ENCODE results near the gene SLIT3.

DNA sequence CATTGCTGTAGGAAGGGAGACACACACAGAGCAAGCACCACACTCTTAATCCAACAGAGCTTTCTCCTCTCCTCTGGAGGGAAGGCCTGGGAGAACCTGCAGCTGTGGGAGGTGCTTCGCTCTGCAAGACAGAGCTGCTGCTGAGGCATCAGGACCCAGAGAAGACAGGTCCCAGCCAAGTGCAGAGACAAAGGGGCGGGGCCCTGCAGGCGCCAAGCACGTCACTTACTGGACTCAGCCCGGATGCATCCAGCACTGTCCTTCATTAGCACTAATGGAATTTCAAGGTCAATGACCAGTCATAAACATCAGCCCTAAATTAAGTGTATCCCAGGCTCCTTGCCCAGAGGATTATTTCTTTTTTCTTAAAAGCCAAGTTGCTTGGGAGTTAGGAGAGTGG lies 384.7 kb downstream of the SLIT3 start:
- TF ChIP-seq POLR2A (IDR thresholded peaks at IDR 0.05), result no peak
- TF ChIP-seq, protein P1, sequence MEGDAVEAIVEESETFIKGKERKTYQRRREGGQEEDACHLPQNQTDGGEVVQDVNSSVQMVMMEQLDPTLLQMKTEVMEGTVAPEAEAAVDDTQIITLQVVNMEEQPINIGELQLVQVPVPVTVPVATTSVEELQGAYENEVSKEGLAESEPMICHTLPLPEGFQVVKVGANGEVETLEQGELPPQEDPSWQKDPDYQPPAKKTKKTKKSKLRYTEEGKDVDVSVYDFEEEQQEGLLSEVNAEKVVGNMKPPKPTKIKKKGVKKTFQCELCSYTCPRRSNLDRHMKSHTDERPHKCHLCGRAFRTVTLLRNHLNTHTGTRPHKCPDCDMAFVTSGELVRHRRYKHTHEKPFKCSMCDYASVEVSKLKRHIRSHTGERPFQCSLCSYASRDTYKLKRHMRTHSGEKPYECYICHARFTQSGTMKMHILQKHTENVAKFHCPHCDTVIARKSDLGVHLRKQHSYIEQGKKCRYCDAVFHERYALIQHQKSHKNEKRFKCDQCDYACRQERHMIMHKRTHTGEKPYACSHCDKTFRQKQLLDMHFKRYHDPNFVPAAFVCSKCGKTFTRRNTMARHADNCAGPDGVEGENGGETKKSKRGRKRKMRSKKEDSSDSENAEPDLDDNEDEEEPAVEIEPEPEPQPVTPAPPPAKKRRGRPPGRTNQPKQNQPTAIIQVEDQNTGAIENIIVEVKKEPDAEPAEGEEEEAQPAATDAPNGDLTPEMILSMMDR (IDR thresholded peaks at IDR 0.05 in 4 of 5, conservative IDR thresholded peaks at IDR 0.05 in 1 of 5), result no peak

Data from gastrocnemius medialis (tissue), 4 donors.